ENCODE data around the gene SMIM23. TPM values are rescaled to one million over a fixed set of nuclear protein-coding genes. Genes with fewer than 3 reads are reported as not detected.

Gene SMIM23
- total RNA-seq, 1 experiment from 2014 or later = not detected

DNA sequence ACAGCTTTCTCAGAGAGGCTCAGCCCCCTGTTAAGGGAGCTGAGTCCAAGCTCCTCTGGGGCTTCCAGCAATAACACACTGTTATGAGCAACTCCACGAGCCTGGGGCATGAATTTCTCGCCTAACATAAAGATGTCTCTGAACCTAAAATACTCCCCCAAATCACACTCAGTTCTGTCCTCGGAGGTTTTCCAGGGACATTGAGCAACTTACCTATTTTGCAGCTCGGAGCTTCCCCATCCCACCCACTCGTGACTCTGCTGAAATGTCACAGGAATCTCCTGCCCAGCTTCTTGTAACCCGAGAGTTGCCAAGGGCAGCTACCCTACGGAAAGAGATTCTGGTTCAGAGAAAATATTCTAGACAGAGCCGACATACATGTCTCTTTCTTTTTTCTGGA, 47.1 kb upstream of the SMIM23 start:
- POLR2A ChIA-PET = no interaction called here
- CTCF ChIA-PET = no interaction called here
- no peak for ATAC-seq

GRCh38 chr5:171739271-171739670, 46.3 kb upstream of the SMIM23 start:
- BruUV-seq (replicated peaks) = no TSS peak
- Histone ChIP-seq H3K27me3 (ENCODE audit: control insufficient read depth, insufficient read depth, low read length) (no peaks in the 10 kb centered on the region), H3K36me3 (ENCODE audit: control insufficient read depth, insufficient read depth, low read length) (no peaks in the 10 kb centered on the region), H3K4me3 (ENCODE audit: low read depth in 2 of 2, low read length in 2 of 2) (no peak overlapping the region), H3K9me3 (ENCODE audit: control insufficient read depth, insufficient read depth, low read depth, low read length) (no peaks in the 10 kb centered on the region), H3K27ac (ENCODE audit: low read length) (no peak overlapping the region), H3K4me1 (ENCODE audit: control insufficient read depth, insufficient read depth, low read length) (no peaks in the 10 kb centered on the region)
- ChIA-PET CTCF (interaction anchor here (0.6 kb wide), 1 partner anchor 236 kb away, joined by 5 read pairs; no protein-coding TSS in a partner anchor), POLR2A (no interaction called here)
- TF ChIP-seq POLR2AphosphoS5 (IDR thresholded peaks at IDR 0.05; ENCODE audit: low read depth, low read length) = no peak
- TF ChIP-seq, protein P1, sequence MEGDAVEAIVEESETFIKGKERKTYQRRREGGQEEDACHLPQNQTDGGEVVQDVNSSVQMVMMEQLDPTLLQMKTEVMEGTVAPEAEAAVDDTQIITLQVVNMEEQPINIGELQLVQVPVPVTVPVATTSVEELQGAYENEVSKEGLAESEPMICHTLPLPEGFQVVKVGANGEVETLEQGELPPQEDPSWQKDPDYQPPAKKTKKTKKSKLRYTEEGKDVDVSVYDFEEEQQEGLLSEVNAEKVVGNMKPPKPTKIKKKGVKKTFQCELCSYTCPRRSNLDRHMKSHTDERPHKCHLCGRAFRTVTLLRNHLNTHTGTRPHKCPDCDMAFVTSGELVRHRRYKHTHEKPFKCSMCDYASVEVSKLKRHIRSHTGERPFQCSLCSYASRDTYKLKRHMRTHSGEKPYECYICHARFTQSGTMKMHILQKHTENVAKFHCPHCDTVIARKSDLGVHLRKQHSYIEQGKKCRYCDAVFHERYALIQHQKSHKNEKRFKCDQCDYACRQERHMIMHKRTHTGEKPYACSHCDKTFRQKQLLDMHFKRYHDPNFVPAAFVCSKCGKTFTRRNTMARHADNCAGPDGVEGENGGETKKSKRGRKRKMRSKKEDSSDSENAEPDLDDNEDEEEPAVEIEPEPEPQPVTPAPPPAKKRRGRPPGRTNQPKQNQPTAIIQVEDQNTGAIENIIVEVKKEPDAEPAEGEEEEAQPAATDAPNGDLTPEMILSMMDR (IDR thresholded peaks at IDR 0.05) = no peak
- no peak for TF ChIP-seq REST (IDR thresholded peaks at IDR 0.05; ENCODE audit: insufficient read depth in 1 of 2, low read depth in 2 of 2, low read length in 1 of 2)
- no peak for TF ChIP-seq SIN3A (IDR thresholded peaks at IDR 0.05; ENCODE audit: borderline replicate concordance, insufficient read depth, low read depth, low read length)
- TF ChIP-seq TCF7L2 (IDR thresholded peaks at IDR 0.05; ENCODE audit: low read depth, low read length) = no peak
- ATAC-seq (no peak), DNase-seq (ENCODE audit: low read depth, low spot score) (no peak)
- intact Hi-C loops (cut with micrococcal nuclease; ENCODE audit: unreplicated experiment) = no loop called here
- in situ Hi-C loops (cut with HindIII; ENCODE audit: low pct_unique_long_range_greater_than_20kb, low sequenced_read_pairs) = no loop called here

More for the DNA sequence above, 47.1 kb upstream of the SMIM23 start:
- no TSS peak for BruUV-seq (replicated peaks)
- no peaks in the 10 kb centered on the region for H3K36me3 ChIP-seq (ENCODE audit: control insufficient read depth, insufficient read depth, low read length)
- in situ Hi-C loops (cut with HindIII; ENCODE audit: low pct_unique_long_range_greater_than_20kb, low sequenced_read_pairs) (no loop called here), intact Hi-C loops (cut with micrococcal nuclease; ENCODE audit: unreplicated experiment) (no loop called here)
- no peaks in the 10 kb centered on the region for H3K27me3 ChIP-seq (ENCODE audit: control insufficient read depth, insufficient read depth, low read length)
- H3K4me1 ChIP-seq (ENCODE audit: control insufficient read depth, insufficient read depth, low read length) = no peaks in the 10 kb centered on the region
- no peak for DNase-seq (ENCODE audit: low read depth, low spot score)
- H3K27ac ChIP-seq (ENCODE audit: low read length) = no peak overlapping the region
- TF ChIP-seq SIN3A (IDR thresholded peaks at IDR 0.05; ENCODE audit: borderline replicate concordance, insufficient read depth, low read depth, low read length) = no peak
- TF ChIP-seq, protein P1 (IDR thresholded peaks at IDR 0.05) = no peak
- no peak for TF ChIP-seq REST (IDR thresholded peaks at IDR 0.05; ENCODE audit: insufficient read depth in 1 of 2, low read depth in 2 of 2, low read length in 1 of 2)
- no peak for TF ChIP-seq TCF7L2 (IDR thresholded peaks at IDR 0.05; ENCODE audit: low read depth, low read length)
- TF ChIP-seq POLR2AphosphoS5 (IDR thresholded peaks at IDR 0.05; ENCODE audit: low read depth, low read length) = no peak
- no peak overlapping the region for H3K4me3 ChIP-seq (ENCODE audit: low read depth in 2 of 2, low read length in 2 of 2)
- H3K9me3 ChIP-seq (ENCODE audit: control insufficient read depth, insufficient read depth, low read depth, low read length) = no peaks in the 10 kb centered on the region
